ENCODE results near the gene BRSK2. TPM values are rescaled to one million over a fixed set of nuclear protein-coding genes. Genes with fewer than 3 reads are reported as not detected.
"Not testable (repeated sequence)": the region's sequence is repeated elsewhere in the genome, so short reads cannot be mapped to it uniquely, and the experiment has no call there.

The BRSK2 gene
- total RNA-seq, 6 experiments from 2014 or later, result 0.14 to 0.99 (median 0.47) TPM; not detected in 1

GRCh38 chr11:1405186-1406020, 15.7 kb downstream of the BRSK2 start:
- DNase-seq, result no peak
- TF ChIP-seq, protein P1, sequence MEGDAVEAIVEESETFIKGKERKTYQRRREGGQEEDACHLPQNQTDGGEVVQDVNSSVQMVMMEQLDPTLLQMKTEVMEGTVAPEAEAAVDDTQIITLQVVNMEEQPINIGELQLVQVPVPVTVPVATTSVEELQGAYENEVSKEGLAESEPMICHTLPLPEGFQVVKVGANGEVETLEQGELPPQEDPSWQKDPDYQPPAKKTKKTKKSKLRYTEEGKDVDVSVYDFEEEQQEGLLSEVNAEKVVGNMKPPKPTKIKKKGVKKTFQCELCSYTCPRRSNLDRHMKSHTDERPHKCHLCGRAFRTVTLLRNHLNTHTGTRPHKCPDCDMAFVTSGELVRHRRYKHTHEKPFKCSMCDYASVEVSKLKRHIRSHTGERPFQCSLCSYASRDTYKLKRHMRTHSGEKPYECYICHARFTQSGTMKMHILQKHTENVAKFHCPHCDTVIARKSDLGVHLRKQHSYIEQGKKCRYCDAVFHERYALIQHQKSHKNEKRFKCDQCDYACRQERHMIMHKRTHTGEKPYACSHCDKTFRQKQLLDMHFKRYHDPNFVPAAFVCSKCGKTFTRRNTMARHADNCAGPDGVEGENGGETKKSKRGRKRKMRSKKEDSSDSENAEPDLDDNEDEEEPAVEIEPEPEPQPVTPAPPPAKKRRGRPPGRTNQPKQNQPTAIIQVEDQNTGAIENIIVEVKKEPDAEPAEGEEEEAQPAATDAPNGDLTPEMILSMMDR (IDR thresholded peaks at IDR 0.05), result no peak
- no peaks in the 10 kb centered on the region for H3K36me3 Mint-ChIP-seq (ENCODE audit: low read depth)
- peaks cover 7% of the 10 kb centered on the region for H3K27me3 Mint-ChIP-seq (ENCODE audit: insufficient read depth)
- no peaks in the 10 kb centered on the region for H3K4me1 Mint-ChIP-seq (ENCODE audit: low read depth)
- no peak overlapping the region for H3K4me3 Mint-ChIP-seq
- no peak overlapping the region for H3K27ac Mint-ChIP-seq
- H3K9me3 Mint-ChIP-seq, result peaks cover 4% of the 10 kb centered on the region

GRCh38 chr11:1406571-1407485, 17.1 kb downstream of the BRSK2 start:
- peaks cover 6% of the 10 kb centered on the region for H3K27me3 Mint-ChIP-seq (ENCODE audit: insufficient read depth)
- H3K36me3 Mint-ChIP-seq (ENCODE audit: low read depth), result no peaks in the 10 kb centered on the region

DNA sequence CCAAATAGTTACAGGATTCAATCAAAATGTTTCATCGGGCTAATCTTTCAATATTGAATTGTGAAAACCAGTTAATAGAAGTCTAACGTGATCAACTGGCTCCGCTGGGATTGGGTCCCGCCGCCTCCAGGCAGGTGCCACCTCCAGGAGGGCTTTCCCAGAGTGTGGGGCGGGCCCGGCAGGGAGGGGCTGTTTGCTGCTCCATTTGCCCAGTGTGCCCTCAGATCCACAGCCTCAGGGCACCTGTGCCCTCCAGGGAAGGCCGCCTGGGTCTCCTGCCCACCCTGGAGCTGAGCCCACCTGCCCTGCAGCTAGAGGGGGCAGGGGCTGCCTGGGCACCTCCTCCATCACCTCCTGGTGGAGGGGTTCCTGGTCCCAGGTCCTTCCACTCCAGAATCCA, 17.9 kb downstream of the BRSK2 start:
- no peak overlapping the region for H3K27ac Mint-ChIP-seq
- TF ChIP-seq, protein P1 (IDR thresholded peaks at IDR 0.05), result no peak
- peaks cover 8% of the 10 kb centered on the region for H3K9me3 Mint-ChIP-seq
- H3K27me3 Mint-ChIP-seq (ENCODE audit: insufficient read depth), result peaks cover 6% of the 10 kb centered on the region
- DNase-seq, result no peak
- H3K4me3 Mint-ChIP-seq, result no peak overlapping the region
- H3K4me1 Mint-ChIP-seq (ENCODE audit: low read depth), result no peaks in the 10 kb centered on the region
- no peaks in the 10 kb centered on the region for H3K36me3 Mint-ChIP-seq (ENCODE audit: low read depth)

More at GRCh38 chr11:1406571-1407485, 17.1 kb downstream of the BRSK2 start:
- TF ChIP-seq, protein P1 (IDR thresholded peaks at IDR 0.05), result no peak
- H3K27ac Mint-ChIP-seq, result no peak overlapping the region
- H3K4me3 Mint-ChIP-seq, result no peak overlapping the region
- DNase-seq, result no peak
- H3K4me1 Mint-ChIP-seq (ENCODE audit: low read depth), result no peaks in the 10 kb centered on the region
- peaks cover 4% of the 10 kb centered on the region for H3K9me3 Mint-ChIP-seq

- H3K4me1 Mint-ChIP-seq (ENCODE audit: low read depth), result no peaks in the 10 kb centered on the region
- H3K27ac Mint-ChIP-seq, result no peak overlapping the region
- H3K36me3 Mint-ChIP-seq (ENCODE audit: low read depth), result no peaks in the 10 kb centered on the region
- no peak for DNase-seq
- H3K27me3 Mint-ChIP-seq (ENCODE audit: insufficient read depth), result peaks cover 6% of the 10 kb centered on the region
- H3K4me3 Mint-ChIP-seq, result no peak overlapping the region
- TF ChIP-seq, protein P1 (IDR thresholded peaks at IDR 0.05), result no peak
- H3K9me3 Mint-ChIP-seq, result peaks cover 8% of the 10 kb centered on the region
Measured at GRCh38 chr11:1408346-1408745, 18.6 kb downstream of the BRSK2 start.

DNA sequence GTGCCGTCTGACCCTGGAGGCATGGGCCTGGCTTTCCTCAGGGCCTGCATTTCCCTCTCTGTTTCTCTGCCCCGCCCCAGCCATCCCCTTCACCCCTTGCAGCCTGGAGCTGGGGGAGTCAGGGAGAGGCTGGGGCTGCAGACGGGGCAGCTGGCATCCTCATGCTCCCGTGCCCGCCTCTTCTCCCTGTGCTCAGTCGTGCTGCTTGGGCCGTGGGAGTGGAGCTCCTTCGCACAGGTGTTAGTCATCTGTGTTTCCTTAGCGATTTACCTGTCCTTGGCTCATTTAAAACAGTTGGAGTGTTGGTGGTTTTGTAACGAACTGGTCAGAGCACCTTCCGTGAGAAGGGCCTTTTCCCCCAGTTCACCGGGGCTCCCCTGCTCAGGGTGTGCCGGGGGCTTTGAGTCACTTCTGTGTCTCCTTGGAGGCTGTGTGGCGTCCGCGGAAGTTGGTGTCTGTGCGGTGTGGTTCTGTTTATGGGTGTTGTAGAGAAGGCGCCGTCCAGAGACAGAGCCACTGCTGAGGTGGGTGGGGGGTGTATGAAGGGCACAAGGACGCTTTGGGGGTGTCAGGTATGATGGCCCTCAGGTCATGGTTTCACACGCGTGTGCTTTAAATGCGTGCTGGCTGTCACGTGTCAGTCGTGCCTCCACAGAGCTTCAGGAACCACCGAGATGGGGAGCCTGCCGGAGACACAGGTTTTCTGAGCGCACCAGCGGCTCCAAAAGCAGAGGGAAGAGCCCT, 19.5 kb downstream of the BRSK2 start:
- Mint-ChIP-seq H3K4me1 (ENCODE audit: low read depth) (no peaks in the 10 kb centered on the region), H3K9me3 (peaks cover 14% of the 10 kb centered on the region), H3K27me3 (ENCODE audit: insufficient read depth) (peaks cover 6% of the 10 kb centered on the region), H3K36me3 (ENCODE audit: low read depth) (no peaks in the 10 kb centered on the region), H3K27ac (no peak overlapping the region), H3K4me3 (no peak overlapping the region)
- no peak for DNase-seq
- TF ChIP-seq, protein P1 (IDR thresholded peaks at IDR 0.05), result no peak

DNA sequence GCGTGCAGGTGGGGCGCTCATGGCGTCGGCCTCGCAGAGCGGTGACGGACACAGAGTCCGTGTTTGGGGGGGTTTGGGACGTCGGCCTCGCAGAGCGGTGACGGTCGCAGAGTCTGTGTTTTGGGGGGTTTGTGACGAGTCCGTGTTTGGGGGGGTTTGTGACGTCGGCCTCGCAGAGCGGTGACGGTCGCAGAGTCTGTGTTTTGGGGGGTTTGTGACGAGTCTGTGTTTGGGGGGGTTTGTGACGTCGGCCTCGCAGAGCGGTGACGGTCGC, 20.1 kb downstream of the BRSK2 start:
- not testable (repeated sequence) for H3K27me3 Mint-ChIP-seq (ENCODE audit: insufficient read depth); H3K27ac Mint-ChIP-seq

More for the DNA sequence above, 20.1 kb downstream of the BRSK2 start:
- H3K4me3 Mint-ChIP-seq; H3K36me3 Mint-ChIP-seq (ENCODE audit: low read depth); DNase-seq; H3K4me1 Mint-ChIP-seq (ENCODE audit: low read depth): not testable (repeated sequence)
- peaks cover 18% of the 10 kb centered on the region for H3K9me3 Mint-ChIP-seq
